ENCODE measurements around the gene AKR1C8.

DNA sequence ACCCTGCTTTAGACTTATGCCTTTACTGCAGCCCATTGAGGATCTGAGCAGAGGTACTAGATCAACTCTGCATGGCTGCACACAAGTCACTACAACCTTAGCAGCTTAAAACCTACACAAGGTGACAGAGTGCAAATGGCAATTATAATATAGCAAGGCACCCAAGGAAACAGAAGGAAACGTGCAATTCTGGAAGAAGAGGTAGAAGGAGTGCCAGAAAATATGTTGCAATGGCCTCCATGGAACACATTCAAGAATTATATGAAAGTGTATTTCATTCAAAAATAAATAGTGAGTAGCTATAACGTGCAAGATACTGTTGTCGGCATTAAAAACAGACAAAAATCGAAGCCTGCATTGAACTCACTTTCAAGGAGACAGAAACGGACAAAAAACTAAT, 2.9 kb upstream of the AKR1C8 start:
- TF ChIP-seq, protein P1, sequence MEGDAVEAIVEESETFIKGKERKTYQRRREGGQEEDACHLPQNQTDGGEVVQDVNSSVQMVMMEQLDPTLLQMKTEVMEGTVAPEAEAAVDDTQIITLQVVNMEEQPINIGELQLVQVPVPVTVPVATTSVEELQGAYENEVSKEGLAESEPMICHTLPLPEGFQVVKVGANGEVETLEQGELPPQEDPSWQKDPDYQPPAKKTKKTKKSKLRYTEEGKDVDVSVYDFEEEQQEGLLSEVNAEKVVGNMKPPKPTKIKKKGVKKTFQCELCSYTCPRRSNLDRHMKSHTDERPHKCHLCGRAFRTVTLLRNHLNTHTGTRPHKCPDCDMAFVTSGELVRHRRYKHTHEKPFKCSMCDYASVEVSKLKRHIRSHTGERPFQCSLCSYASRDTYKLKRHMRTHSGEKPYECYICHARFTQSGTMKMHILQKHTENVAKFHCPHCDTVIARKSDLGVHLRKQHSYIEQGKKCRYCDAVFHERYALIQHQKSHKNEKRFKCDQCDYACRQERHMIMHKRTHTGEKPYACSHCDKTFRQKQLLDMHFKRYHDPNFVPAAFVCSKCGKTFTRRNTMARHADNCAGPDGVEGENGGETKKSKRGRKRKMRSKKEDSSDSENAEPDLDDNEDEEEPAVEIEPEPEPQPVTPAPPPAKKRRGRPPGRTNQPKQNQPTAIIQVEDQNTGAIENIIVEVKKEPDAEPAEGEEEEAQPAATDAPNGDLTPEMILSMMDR (IDR thresholded peaks at IDR 0.05): no peak
- TF ChIP-seq POLR2A (IDR thresholded peaks at IDR 0.05): no peak
